Measurements from ENCODE around the gene BCAS4. TPM values are rescaled to one million over a fixed set of nuclear protein-coding genes. Genes with fewer than 3 reads are reported as not detected.
"Not testable (repeated sequence)": the region's sequence is repeated elsewhere in the genome, so short reads cannot be mapped to it uniquely, and the experiment has no call there.

The BCAS4 gene
- polyA plus RNA-seq, 3 donors: 0.73 to 1.5 (median 1.3) TPM

GRCh38 chr20:50790651-50791277 is 4.1 kb upstream of the BCAS4 start:
- WGBS, 3 donors: 8 to 10% (median 9%) methylated on average over 22 to 23 of the region's 23 CpGs
- H3K27ac ChIP-seq (ENCODE audit: low read depth, low read length): no peak overlapping the region

GRCh38 chr20:50792708-50793574 is 1.9 kb upstream of the BCAS4 start:
- no peak overlapping the region for H3K27ac ChIP-seq (ENCODE audit: low read depth, low read length)
- 82 to 87% (median 85%) methylated on average over 14 of the region's 14 CpGs for WGBS, 3 donors

- not testable (repeated sequence) for H3K27ac ChIP-seq (ENCODE audit: low read depth, low read length)
- WGBS, 3 donors: 58 to 67% (median 60%) methylated on average over 13 of the region's 13 CpGs
Measured at GRCh38 chr20:50793575-50794016, 1.3 kb upstream of the BCAS4 start.

GRCh38 chr20:50794181-50794845 is 548 bp upstream of the BCAS4 start:
- no peak overlapping the region for H3K27ac ChIP-seq (ENCODE audit: low read depth, low read length)
- 7 to 26% (median 8%) methylated on average over 35 of the region's 35 CpGs for WGBS, 3 donors

GRCh38 chr20:50797142-50797541 is 2.3 kb downstream of the BCAS4 start:
- WGBS, 3 donors: 84 to 92% (median 90%) methylated on average over 4 of the region's 4 CpGs
- H3K27ac ChIP-seq (ENCODE audit: low read depth, low read length): no peak overlapping the region

GRCh38 chr20:50798650-50799049 is 3.8 kb downstream of the BCAS4 start:
- H3K27ac ChIP-seq (ENCODE audit: low read depth, low read length): no peak overlapping the region
- WGBS, 3 donors: 89 to 96% (median 90%) methylated on average over 7 of the region's 7 CpGs

GRCh38 chr20:50799176-50799889 is 4.5 kb downstream of the BCAS4 start:
- WGBS, 3 donors: 88 to 89% (median 89%) methylated on average over 13 of the region's 13 CpGs
- no peak overlapping the region for H3K27ac ChIP-seq (ENCODE audit: low read depth, low read length)

- 86 to 89% (median 88%) methylated on average over 8 of the region's 8 CpGs for WGBS, 3 donors
- H3K27ac ChIP-seq (ENCODE audit: low read depth, low read length): no peak overlapping the region
Measured at GRCh38 chr20:50799890-50800550, 5.2 kb downstream of the BCAS4 start.

- WGBS, 3 donors: 93 to 94% (median 94%) methylated on average over 13 of the region's 13 CpGs
- not testable (repeated sequence) for H3K27ac ChIP-seq (ENCODE audit: low read depth, low read length)
Measured at GRCh38 chr20:50800986-50801746, 6.3 kb downstream of the BCAS4 start.

GRCh38 chr20:50801747-50802125 is 6.9 kb downstream of the BCAS4 start:
- H3K27ac ChIP-seq (ENCODE audit: low read depth, low read length): no peak overlapping the region
- WGBS, 3 donors: 79 to 95% (median 94%) methylated on average over 5 of the region's 5 CpGs

GRCh38 chr20:50802289-50802688 is 7.4 kb downstream of the BCAS4 start:
- WGBS, 3 donors: 89 to 96% (median 93%) methylated on average over 8 of the region's 8 CpGs
- no peak overlapping the region for H3K27ac ChIP-seq (ENCODE audit: low read depth, low read length)

- H3K27ac ChIP-seq (ENCODE audit: low read depth, low read length): no peak overlapping the region
- WGBS, 3 donors: 39 to 55% (median 40%) methylated on average over 11 of the region's 11 CpGs
Measured at GRCh38 chr20:50804437-50805348, 9.8 kb downstream of the BCAS4 start.

- H3K27ac ChIP-seq (ENCODE audit: low read depth, low read length): no peak overlapping the region
- 31 to 53% (median 37%) methylated on average over 1 of the region's 1 CpG for WGBS, 3 donors
Measured at GRCh38 chr20:50805349-50805684, 10.5 kb downstream of the BCAS4 start.

GRCh38 chr20:50806126-50806768 is 11.4 kb downstream of the BCAS4 start:
- 92 to 94% (median 93%) methylated on average over 5 of the region's 5 CpGs for WGBS, 3 donors
- no peak overlapping the region for H3K27ac ChIP-seq (ENCODE audit: low read depth, low read length)

GRCh38 chr20:50810063-50810462 is 15.2 kb downstream of the BCAS4 start:
- H3K27ac ChIP-seq (ENCODE audit: low read depth, low read length): no peak overlapping the region
- WGBS, 3 donors: 83 to 89% (median 85%) methylated on average over 4 of the region's 4 CpGs

GRCh38 chr20:50810842-50811241 is 16.0 kb downstream of the BCAS4 start:
- WGBS, 3 donors: 90 to 95% (median 91%) methylated on average over 4 of the region's 4 CpGs
- no peak overlapping the region for H3K27ac ChIP-seq (ENCODE audit: low read depth, low read length)

Measured in adipose tissue (tissue), 3 donors.